T-helper 2 cell treated with Interferon-gamma antibody and Interleukin-4, amounts not matched to agents 5 μg/mL and 100 μg/mL, for 36 hours (primary cell): ENCODE measurements around the gene PEX10.

Source experiments
- DNase-seq: peaks from one replicate; pipeline ENCODE4 v3.0.0; 2021; ENCODE audit warnings: low spot score
- H3K27ac Mint-ChIP-seq: one replicate; pipeline ENCODE4 v1.8.0; 2021; ENCODE audit warnings: mild to moderate bottlenecking, mixed read lengths
- H3K27me3 Mint-ChIP-seq: one replicate; pipeline ENCODE4 v1.8.0; 2021; ENCODE audit warnings: low read depth, mixed read lengths
- H3K36me3 Mint-ChIP-seq: one replicate; pipeline ENCODE4 v1.8.0; 2021; ENCODE audit warnings: low read depth, mixed read lengths
- H3K4me1 Mint-ChIP-seq: one replicate; pipeline ENCODE4 v1.8.0; 2021; ENCODE audit warnings: low read depth, mixed read lengths
- H3K4me3 Mint-ChIP-seq: one replicate; pipeline ENCODE4 v1.8.0; 2022; ENCODE audit warnings: mild to moderate bottlenecking, moderate library complexity, mixed read lengths
- H3K9me3 Mint-ChIP-seq: one replicate; pipeline ENCODE4 v1.8.0; 2021; ENCODE audit warnings: mixed read lengths

PEX10 gene

GRCh38 chr1:2409745-2410144 lies 2.6 kb downstream of the PEX10 start:
- Mint-ChIP-seq H3K27me3 (no peaks in the 10 kb centered on the region), H3K36me3 (peaks cover 2% of the 10 kb centered on the region), H3K4me1 (peaks cover 10% of the 10 kb centered on the region), H3K27ac (no peak overlapping the region), H3K4me3 (no peak overlapping the region), H3K9me3 (no peaks in the 10 kb centered on the region)
- DNase-seq, result no peak

GRCh38 chr1:2408859-2409276 lies 3.5 kb downstream of the PEX10 start:
- no peak overlapping the region for H3K27ac Mint-ChIP-seq
- peaks cover 5% of the 10 kb centered on the region for H3K36me3 Mint-ChIP-seq
- H3K4me1 Mint-ChIP-seq, result peaks cover 2% of the 10 kb centered on the region
- H3K9me3 Mint-ChIP-seq, result no peaks in the 10 kb centered on the region
- H3K27me3 Mint-ChIP-seq, result no peaks in the 10 kb centered on the region
- no peak overlapping the region for H3K4me3 Mint-ChIP-seq
- DNase-seq, result no peak

- Mint-ChIP-seq H3K4me1 (peaks cover 2% of the 10 kb centered on the region), H3K4me3 (no peak overlapping the region), H3K36me3 (peaks cover 8% of the 10 kb centered on the region), H3K9me3 (no peaks in the 10 kb centered on the region), H3K27ac (no peak overlapping the region), H3K27me3 (no peaks in the 10 kb centered on the region)
- no peak for DNase-seq
These were observed 3.9 kb downstream of the PEX10 start for GRCh38 chr1:2408456-2408855.

GRCh38 chr1:2407991-2408275 lies 4.4 kb downstream of the PEX10 start:
- H3K27ac Mint-ChIP-seq, result no peak overlapping the region
- DNase-seq, result no peak

GRCh38 chr1:2407166-2407990 lies 5.0 kb downstream of the PEX10 start:
- H3K4me1 Mint-ChIP-seq, result peaks cover 2% of the 10 kb centered on the region
- H3K4me3 Mint-ChIP-seq, result no peak overlapping the region
- H3K36me3 Mint-ChIP-seq, result peaks cover 15% of the 10 kb centered on the region
- no peaks in the 10 kb centered on the region for H3K9me3 Mint-ChIP-seq
- no peak for DNase-seq
- no peak overlapping the region for H3K27ac Mint-ChIP-seq
- H3K27me3 Mint-ChIP-seq, result no peaks in the 10 kb centered on the region

More at GRCh38 chr1:2407991-2408275, 4.4 kb downstream of the PEX10 start:
- H3K36me3 Mint-ChIP-seq, result peaks cover 11% of the 10 kb centered on the region
- H3K4me3 Mint-ChIP-seq, result no peak overlapping the region
- peaks cover 2% of the 10 kb centered on the region for H3K4me1 Mint-ChIP-seq
- no peaks in the 10 kb centered on the region for H3K27me3 Mint-ChIP-seq
- H3K9me3 Mint-ChIP-seq, result no peaks in the 10 kb centered on the region

DNA sequence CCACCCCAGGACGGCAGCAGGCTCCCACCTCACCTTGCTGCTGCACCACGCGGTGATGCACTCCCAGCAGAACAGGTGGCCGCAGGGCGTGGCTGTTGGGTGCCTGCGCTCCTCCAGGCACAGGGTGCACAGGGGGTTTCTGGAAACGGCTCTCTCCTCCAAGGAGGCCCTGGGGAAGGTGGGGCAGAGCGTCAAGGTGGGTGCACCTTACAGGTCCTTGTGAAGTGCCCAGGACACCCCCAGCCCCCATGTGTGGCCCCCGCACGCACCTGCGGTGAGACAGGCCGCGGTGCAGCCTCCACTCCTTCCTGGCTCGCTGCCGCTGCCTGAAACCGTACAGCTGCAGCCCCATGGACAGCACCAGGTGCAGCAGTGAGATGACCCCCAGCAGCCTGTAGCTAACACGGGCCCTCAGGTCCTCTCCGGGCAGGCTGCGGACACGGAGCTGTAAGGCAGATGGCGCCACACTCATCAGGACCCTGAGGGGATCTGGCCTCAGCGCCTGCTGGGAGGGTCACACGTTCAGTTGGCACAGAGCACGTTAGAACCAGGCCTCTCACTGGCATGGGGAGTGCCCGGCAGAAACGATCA lies 5.8 kb downstream of the PEX10 start:
- Mint-ChIP-seq H3K27ac (no peak overlapping the region), H3K27me3 (no peaks in the 10 kb centered on the region), H3K9me3 (no peaks in the 10 kb centered on the region), H3K4me3 (no peak overlapping the region), H3K4me1 (peaks cover 2% of the 10 kb centered on the region), H3K36me3 (peaks cover 22% of the 10 kb centered on the region)
- no peak for DNase-seq

DNA sequence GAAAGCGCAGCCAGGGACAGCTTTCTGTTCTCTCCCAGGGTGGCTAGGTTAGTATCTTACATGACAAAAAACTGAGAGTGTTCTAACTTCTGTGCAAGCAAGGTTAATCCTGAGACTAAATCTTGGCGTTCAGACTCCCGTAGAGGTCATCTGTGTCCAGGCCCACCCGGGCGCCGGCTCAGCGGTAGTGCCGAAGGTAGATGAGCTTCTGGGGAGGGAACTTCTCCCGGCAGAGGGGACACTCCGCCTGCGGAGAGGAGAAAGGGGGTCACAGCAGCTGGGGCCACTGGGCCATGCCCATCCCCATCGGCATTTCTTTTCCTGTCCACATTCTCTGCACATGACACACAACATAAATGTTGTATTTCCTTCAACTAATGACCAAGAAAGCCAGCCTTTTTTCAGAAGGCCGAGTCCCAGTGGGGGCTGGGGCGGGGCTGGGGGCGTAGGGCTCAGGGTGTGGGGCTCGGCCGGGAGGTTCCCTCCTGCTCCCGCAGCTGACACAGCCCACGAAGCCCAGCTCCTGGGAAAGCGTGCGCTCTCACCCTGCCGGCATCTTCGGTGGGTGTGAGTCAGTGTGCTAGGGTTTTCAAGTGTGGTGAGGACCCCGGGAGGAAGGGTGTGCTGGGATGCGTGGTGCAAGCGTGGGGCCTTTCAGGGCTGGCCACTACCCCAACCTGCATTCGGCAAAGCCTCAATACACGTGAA lies 6.6 kb downstream of the PEX10 start:
- Mint-ChIP-seq H3K4me1 (no peaks in the 10 kb centered on the region), H3K9me3 (no peaks in the 10 kb centered on the region), H3K27ac (no peak overlapping the region), H3K36me3 (peaks cover 27% of the 10 kb centered on the region), H3K27me3 (no peaks in the 10 kb centered on the region), H3K4me3 (no peak overlapping the region)
- DNase-seq, result no peak

DNA sequence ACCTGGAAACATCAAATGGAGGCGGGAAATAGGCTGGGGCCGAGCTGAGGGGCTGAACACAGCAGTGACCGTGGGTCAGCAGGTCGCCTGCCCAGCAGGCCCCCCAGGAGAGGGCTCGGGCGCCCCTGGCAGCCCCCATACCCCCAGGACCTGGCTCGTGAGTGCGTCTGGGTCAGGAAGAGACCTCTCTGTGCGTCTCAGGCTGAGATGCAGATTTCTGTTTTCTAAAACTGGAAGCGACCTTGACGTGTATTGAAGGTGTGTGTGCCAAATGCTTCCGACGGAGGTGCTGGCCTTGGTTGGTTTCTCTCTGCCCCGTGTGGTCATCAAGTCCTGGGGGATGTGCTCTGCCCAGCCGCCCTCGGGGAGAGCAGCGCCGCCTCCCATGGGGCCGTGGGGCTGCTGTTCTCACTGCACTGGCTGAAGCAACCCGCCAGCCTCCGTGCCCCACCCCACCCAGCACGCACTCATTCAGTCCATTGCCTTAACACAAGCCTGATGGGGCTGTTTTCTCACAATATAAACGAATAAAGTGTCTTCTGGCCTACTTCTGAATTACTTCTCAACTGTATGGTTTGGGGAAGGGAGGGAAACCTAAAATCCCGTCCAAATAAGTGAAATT lies 7.4 kb downstream of the PEX10 start:
- Mint-ChIP-seq H3K4me3 (no peak overlapping the region), H3K27ac (no peak overlapping the region), H3K27me3 (no peaks in the 10 kb centered on the region), H3K36me3 (peaks cover 33% of the 10 kb centered on the region), H3K9me3 (no peaks in the 10 kb centered on the region), H3K4me1 (no peaks in the 10 kb centered on the region)
- no peak for DNase-seq

DNA sequence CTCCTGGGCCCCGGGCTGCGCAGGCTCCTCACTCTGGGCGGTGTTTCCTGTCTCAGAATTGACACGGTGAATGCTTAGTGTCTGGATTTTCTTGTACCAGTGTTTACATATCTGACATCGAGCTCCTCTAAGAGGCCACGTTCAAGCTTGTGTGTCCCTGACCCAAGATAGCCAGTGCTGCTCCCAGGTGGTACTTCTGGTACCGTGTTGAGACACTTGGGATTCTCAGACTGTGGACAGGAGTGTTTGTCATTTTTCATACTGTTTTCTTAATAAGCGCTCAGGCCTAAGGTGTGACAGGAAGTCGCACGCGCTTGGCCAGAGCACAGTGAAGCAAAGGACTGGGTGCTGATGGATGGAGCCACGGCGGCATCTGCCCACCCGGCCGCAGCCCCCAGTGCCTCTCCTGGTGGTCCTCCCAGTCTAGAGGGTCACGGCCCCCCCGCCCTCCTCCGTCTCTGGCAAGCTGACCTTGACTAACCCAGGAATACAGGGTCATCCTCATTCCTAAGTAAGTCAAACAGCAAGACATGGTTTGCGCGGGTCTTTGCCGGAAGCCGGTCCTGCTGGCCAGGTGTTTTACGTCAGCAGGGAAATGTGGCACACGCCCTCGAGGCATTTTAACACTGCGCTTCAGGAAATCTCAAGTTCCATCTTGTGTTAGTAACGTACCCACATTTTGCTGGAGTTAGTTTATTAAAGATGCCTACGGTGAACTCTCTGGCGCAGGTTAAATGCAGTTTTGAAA lies 8.0 kb downstream of the PEX10 start:
- peaks cover 37% of the 10 kb centered on the region for H3K36me3 Mint-ChIP-seq
- H3K9me3 Mint-ChIP-seq, result no peaks in the 10 kb centered on the region
- no peaks in the 10 kb centered on the region for H3K27me3 Mint-ChIP-seq
- H3K4me3 Mint-ChIP-seq, result no peak overlapping the region
- H3K4me1 Mint-ChIP-seq, result no peaks in the 10 kb centered on the region
- DNase-seq, result no peak
- H3K27ac Mint-ChIP-seq, result no peak overlapping the region

DNA sequence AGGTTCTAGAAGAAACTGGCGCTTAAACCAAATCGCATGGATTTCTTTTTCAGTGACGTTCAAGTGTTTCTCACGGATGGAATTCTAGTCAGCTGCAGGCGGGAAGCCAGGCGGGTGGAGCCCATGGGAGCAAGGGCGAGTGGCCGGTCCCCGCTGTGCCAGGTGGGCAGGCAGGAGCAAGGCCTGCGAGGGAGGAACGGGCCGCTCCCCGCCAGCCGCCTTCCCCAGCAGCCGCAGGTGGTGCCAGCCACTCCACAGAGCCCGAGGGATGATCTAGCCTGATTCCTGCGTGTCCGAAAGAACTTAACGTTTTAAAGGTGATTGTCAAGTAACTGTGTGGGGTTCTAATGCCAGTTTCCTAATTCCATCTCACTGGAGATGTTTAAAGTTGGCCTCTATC lies 9.1 kb downstream of the PEX10 start:
- Mint-ChIP-seq H3K4me3 (no peak overlapping the region), H3K27ac (no peak overlapping the region), H3K36me3 (peaks cover 44% of the 10 kb centered on the region), H3K4me1 (no peaks in the 10 kb centered on the region), H3K27me3 (no peaks in the 10 kb centered on the region), H3K9me3 (no peaks in the 10 kb centered on the region)
- no peak for DNase-seq

DNA sequence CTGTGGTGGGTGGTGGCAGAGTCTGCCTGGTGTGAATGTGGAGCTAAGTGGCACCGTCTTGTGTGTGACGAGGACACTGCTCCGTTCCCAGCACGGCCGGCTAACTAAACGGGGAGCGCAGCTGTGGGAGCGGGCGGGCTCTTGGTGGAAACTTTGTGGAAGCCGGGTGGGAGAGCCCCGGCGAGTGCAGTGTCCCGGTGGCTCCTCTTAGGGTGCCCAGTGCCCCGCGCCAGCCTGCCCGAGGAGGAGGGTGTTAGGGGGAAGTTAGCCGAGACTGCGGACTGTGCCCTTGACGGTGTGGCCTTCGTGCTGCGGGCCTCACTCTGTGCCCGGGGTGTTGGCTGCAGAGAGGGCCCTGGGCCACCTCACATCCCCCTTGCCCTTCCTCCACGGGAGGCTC lies 9.9 kb downstream of the PEX10 start:
- Mint-ChIP-seq H3K4me1 (no peaks in the 10 kb centered on the region), H3K27ac (no peak overlapping the region), H3K4me3 (no peak overlapping the region), H3K9me3 (no peaks in the 10 kb centered on the region), H3K36me3 (peaks cover 46% of the 10 kb centered on the region), H3K27me3 (no peaks in the 10 kb centered on the region)
- no peak for DNase-seq

- Mint-ChIP-seq H3K27me3 (no peaks in the 10 kb centered on the region), H3K36me3 (peaks cover 56% of the 10 kb centered on the region), H3K4me1 (no peaks in the 10 kb centered on the region), H3K27ac (no peak overlapping the region), H3K4me3 (no peak overlapping the region), H3K9me3 (no peaks in the 10 kb centered on the region)
- DNase-seq, result no peak
These were observed 11.3 kb downstream of the PEX10 start for GRCh38 chr1:2400950-2401649.

GRCh38 chr1:2400576-2400909 lies 11.8 kb downstream of the PEX10 start:
- no peak overlapping the region for H3K4me3 Mint-ChIP-seq
- DNase-seq, result no peak
- H3K27me3 Mint-ChIP-seq, result no peaks in the 10 kb centered on the region
- no peaks in the 10 kb centered on the region for H3K4me1 Mint-ChIP-seq
- H3K27ac Mint-ChIP-seq, result no peak overlapping the region
- H3K9me3 Mint-ChIP-seq, result no peaks in the 10 kb centered on the region
- H3K36me3 Mint-ChIP-seq, result peaks cover 60% of the 10 kb centered on the region
